ENCODE measurements around the gene STIM2.
"Not testable (repeated sequence)": the region's sequence is repeated elsewhere in the genome, so short reads cannot be mapped to it uniquely, and the experiment has no call there.

The STIM2 gene

GRCh38 chr4:26947318-26947717 is 86.7 kb downstream of the STIM2 start:
- in situ Hi-C loops (cut with MboI; ENCODE audit: low sequenced_read_pairs), result no loop called here

DNA sequence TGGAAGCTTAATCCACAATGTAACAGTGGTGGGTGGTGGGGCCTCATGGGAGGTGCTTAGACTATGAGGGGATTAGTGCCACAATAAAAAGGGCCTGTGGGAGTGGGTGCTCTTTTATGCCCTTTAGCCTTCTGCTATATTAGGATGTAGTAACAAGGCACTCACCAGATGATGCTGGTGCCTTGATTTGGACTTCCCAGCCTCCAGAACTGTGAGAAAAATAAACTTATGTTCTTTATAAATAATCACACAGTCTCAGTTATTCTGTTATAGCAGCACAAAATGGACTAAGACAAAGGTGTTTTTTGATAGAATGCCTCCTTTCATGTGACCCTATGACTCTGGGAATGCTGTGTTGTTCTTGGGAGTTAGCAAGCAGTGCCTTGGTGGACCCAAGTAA is 89.8 kb downstream of the STIM2 start:
- in situ Hi-C loops (cut with MboI; ENCODE audit: low sequenced_read_pairs), result no loop called here

DNA sequence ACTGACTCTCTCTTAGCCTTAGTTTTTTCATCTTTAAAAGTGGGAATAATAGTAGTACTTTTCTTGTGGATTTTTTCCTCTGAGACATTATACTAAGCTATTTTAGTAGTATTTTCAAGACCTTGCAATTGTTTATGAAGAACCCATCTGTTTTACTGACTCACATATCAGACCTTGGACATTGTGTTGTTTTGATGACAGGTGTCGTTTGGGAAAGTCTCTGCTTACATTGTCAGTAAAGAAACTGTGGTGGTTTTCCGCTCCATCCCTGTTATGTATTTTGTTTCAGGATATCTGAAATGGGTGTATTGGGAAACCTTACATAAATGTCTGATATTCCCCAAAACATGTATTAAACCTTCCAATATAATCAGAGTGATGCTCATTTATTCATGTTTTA is 92.2 kb downstream of the STIM2 start:
- in situ Hi-C loops (cut with MboI; ENCODE audit: low sequenced_read_pairs), result no loop called here

- in situ Hi-C loops (cut with MboI; ENCODE audit: low sequenced_read_pairs), result no loop called here
Measured at GRCh38 chr4:26953366-26953765, 92.7 kb downstream of the STIM2 start.

DNA sequence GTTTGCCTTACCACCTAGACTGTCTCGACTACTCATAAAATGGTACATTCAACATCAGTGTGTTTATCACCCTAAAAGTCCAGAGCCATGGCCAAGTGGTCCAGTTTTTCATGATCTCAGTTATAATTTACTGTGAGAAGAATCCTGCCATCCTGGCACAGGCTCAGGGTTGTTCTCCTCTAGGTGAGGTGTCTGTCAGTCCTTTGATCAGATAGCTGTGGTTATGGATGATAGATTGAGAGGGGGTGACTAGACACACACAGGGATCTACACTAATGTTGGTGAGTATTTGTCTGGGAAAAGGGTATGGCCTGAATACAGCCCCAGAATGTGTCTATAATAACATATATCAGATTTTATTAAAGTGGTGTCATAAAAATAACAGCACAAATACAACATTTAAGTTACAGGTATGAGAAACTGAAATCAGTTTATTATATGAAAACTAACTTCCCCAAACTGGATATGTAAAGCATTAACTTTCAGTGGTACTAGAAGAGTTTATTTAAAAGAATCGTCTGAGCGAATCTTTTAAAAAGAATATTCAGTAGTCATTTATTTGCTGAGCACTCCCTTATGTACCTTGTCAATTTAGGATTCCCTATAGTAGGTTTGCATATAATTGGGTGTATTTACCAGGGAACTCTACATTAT is 93.3 kb downstream of the STIM2 start:
- in situ Hi-C loops (cut with MboI; ENCODE audit: low sequenced_read_pairs), result no loop called here

- in situ Hi-C loops (cut with MboI; ENCODE audit: low sequenced_read_pairs), result no loop called here
Measured at GRCh38 chr4:26955241-26955640, 94.6 kb downstream of the STIM2 start.

DNA sequence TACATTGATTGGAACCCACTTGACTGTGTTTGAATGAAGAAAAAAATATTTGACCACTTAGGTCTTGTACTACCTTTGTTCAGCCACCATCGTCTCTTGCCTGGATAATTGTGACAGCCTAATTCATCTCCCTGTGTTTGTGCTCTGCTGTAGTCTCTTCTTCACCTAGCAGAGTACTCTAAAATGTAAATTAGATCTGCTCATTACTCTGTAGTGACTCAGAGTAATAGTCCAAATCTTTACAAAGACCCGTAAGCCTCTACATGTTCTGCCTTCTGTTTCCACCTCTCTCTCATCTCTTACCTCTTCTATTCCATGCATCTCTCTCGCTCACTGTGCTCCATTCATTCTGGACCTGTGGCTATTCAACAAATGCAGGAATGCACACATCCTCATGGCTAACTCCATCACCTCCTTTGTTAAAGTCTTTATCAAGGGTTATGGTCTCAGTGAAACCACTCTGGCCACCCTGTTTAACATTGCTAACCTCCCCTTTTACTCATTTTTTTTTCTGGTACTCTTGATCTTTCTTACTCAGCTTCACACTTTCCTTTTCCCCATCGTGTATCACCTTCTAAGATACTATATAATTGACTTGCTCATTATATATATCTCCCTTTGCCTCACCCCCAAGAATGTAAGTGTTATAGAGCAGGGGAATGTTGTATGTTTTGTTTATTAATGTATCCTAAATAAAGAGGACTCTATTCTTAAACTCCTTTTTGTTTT is 98.4 kb downstream of the STIM2 start:
- in situ Hi-C loops (cut with MboI; ENCODE audit: low sequenced_read_pairs), result no loop called here

DNA sequence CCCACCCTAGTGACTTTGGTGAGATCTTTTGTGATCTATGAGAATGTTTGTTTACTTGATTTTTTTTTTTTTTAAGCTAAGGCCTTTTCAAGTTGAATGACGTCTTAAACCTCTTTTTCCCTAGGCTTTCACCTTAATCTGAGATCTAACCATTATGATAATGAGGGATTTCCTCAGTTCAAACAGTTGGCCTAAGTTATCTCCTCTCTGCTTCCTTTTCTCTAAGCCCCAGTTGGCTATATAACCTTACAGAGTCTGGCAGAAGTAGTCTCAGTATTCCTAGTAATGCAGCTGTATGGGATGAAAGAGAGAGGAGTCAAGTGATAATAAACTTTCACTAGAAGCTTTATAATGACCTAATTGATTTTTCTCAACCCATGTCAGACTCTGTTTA is 99.0 kb downstream of the STIM2 start:
- in situ Hi-C loops (cut with MboI; ENCODE audit: low sequenced_read_pairs), result no loop called here

DNA sequence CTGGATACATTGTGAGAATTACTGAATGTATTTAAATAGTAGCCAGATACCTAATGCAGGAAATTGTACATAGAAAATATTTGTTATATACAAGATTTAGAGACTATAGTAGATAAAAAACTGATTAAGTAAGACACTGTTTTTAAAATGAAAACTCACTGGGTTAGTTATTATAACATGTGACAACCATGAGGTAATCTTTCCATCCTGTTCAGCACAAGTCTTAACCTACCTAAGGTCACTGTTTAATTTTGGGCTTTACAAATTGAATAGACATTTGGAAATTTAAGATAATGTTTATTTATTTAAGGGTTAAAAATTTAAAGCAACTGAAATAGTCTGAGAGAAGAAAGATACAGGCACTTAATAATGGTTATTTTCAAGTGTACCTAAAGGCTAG is 102.1 kb downstream of the STIM2 start:
- in situ Hi-C loops (cut with MboI; ENCODE audit: low sequenced_read_pairs), result no loop called here

- in situ Hi-C loops (cut with MboI; ENCODE audit: low sequenced_read_pairs), result no loop called here
Measured at GRCh38 chr4:26964512-26964911, 103.9 kb downstream of the STIM2 start.

GRCh38 chr4:26964994-26965393 is 104.4 kb downstream of the STIM2 start:
- in situ Hi-C loops (cut with MboI; ENCODE audit: low sequenced_read_pairs), result no loop called here

GRCh38 chr4:26975464-26976181 is 115.0 kb downstream of the STIM2 start:
- in situ Hi-C loops (cut with MboI; ENCODE audit: low sequenced_read_pairs), result not testable (repeated sequence)

GRCh38 chr4:26978387-26979053 is 117.9 kb downstream of the STIM2 start:
- in situ Hi-C loops (cut with MboI; ENCODE audit: low sequenced_read_pairs), result no loop called here

DNA sequence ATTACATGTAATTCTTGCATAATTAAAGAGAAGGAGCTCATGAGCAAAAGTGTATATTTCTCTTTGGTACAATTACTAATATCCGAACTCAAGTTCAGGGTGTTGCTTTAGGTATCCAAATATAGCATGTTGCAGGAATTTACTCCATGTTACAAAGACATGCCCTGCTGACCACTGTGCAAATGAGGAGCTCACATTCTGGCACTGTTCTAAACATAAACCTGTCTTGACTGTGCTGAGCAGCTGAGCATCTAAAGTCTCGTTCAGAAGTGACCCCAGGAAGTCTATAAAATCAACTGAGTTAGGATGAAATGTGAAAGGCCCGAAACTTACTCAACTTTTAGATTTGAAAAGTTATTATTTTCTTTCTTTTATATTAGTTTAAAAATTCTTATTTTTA is 124.3 kb downstream of the STIM2 start:
- in situ Hi-C loops (cut with MboI; ENCODE audit: low sequenced_read_pairs), result no loop called here

DNA sequence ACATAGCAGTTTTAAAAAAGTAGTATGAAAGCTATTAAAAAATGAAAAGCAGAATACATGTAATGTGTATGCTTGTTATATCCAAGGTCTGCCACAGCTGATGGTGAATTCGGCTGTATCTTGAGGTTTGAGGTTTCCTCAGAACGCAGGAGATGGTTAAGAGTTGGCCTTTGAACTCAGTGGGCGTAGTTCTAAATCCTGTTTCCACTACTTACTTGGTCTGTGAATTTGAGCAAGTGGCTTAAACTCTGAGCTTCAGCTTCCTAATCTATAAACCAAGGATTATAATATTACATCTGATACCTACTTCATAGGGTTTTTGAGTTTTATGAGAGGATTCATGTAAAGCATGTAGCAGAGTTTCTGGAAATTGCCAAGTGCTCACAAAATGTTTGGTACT is 125.2 kb downstream of the STIM2 start:
- in situ Hi-C loops (cut with MboI; ENCODE audit: low sequenced_read_pairs), result no loop called here

- in situ Hi-C loops (cut with MboI; ENCODE audit: low sequenced_read_pairs), result no loop called here
Measured at GRCh38 chr4:26987191-26987590, 126.5 kb downstream of the STIM2 start.

DNA sequence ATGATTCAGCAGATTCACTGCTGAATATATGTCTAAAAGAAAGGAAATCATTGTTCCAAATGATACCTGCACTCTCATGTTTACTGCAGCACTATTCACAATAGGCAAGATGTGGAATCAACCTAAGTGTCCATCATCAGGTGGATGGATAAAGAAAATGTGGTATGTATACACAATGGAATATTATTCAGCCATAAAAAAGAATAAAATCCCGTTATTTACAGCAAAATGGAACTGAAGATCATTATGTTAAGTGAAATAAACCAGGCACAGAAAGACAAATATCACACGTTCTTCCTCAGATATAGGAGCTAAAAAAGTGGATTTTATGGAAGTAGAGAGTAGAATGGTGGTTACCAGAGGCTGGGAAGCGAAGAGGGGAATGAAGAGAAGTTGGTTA is 130.4 kb downstream of the STIM2 start:
- in situ Hi-C loops (cut with MboI; ENCODE audit: low sequenced_read_pairs), result no loop called here

- in situ Hi-C loops (cut with MboI; ENCODE audit: low sequenced_read_pairs), result no loop called here
Measured at GRCh38 chr4:26992657-26993361, 132.2 kb downstream of the STIM2 start.

DNA sequence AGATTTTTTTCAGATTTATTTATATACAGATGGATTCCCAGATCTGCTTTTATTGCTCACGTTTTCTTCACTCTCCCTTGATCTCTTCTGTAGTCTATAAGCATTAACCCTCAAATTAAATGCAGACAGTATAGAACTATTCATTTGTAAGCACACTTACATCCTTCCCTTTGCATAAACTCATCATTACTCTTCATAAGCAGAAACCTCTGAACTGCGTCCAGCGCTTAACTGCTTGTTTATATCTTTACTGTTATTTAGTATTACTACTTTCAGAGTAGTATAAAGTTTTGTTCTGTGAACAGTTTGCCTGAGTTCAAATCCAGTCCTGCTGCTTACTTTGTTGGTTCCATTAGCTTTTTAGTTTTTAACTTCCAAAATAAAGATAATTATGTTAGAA is 132.9 kb downstream of the STIM2 start:
- in situ Hi-C loops (cut with MboI; ENCODE audit: low sequenced_read_pairs), result no loop called here

GRCh38 chr4:26993967-26994366 is 133.3 kb downstream of the STIM2 start:
- in situ Hi-C loops (cut with MboI; ENCODE audit: low sequenced_read_pairs), result no loop called here

DNA sequence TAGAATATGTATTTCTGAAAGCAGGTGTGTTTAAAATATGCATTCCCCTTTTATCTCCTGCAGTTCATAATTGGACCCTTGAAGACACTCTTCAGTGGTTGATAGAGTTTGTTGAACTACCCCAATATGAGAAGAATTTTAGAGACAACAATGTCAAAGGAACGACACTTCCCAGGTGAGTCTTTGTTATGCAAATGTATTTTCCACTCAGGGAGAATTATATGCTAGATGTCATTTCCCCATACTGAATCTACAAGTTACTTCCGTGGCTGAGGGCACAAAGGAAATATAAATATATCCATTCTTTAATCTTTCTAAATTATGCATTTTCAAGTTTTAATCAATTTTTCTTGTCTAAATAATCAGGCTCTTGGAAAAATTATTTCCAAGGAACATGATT is 134.7 kb downstream of the STIM2 start:
- in situ Hi-C loops (cut with MboI; ENCODE audit: low sequenced_read_pairs), result no loop called here

Data from HL-60/S4 treated with phorbol 12-myristate 13-acetate at 8.2 ng/mL for 4 days and 3 days (cell line).